Bone marrow (tissue), 2 donors: Measurements from ENCODE around the gene RSPH9.
"Not testable (repeated sequence)": the region's sequence is repeated elsewhere in the genome, so short reads cannot be mapped to it uniquely, and the experiment has no call there.

Experiments used
- DNase-seq, 2 donors: peaks; one replicate each; lab custom pipeline; 2025; lab: John Stamatoyannopoulos, UW

The RSPH9 gene

GRCh38 chr6:43629104-43629504 lies 15.7 kb upstream of the RSPH9 start, which contains the start of gene GTPBP2:
TSS of gene GTPBP2 (minus strand) at chr6:43629264. CDS start at chr6:43629162, 102 bp downstream.
- peak; percentile 80 to 98 for DNase-seq

DNA sequence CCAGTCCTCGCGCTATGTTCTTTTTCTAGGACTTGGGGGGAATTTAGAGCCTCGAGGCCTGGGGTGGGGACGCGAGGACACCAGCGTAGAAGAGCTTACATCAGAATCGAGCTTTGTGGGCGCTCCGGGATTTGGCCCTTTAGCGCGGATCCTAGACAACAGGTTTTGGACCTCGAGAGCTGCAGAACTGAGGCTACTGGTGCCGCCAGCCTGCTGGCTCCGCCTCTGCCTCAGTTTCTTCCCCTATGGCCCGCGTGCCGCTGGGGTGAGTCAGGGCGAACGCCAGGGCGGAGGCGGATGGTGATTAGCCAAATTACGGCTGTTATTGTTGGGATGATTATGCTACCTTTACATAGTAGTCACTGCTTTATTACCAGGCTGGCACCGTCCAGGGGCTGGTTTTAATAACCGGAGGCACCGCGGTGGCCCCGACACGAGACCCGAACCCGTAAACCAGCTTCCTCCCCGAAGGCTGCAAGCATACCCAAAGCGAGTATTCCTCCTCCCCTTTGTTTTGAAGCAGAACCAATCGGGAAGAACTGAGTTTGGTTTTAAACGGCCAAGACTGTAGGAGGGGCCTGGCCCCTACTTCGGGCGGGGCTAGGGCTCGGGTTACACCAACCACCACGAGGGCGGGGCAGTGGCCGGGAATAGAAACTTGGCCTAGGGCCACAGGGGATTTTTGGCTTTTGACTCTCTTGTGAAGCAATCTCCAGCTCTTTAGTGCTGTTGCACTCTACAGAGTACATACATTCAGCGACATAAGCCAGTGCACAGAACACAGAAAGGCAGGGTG lies 15.1 kb upstream of the RSPH9 start:
- DNase-seq = peak; percentile 85 to 90

DNA sequence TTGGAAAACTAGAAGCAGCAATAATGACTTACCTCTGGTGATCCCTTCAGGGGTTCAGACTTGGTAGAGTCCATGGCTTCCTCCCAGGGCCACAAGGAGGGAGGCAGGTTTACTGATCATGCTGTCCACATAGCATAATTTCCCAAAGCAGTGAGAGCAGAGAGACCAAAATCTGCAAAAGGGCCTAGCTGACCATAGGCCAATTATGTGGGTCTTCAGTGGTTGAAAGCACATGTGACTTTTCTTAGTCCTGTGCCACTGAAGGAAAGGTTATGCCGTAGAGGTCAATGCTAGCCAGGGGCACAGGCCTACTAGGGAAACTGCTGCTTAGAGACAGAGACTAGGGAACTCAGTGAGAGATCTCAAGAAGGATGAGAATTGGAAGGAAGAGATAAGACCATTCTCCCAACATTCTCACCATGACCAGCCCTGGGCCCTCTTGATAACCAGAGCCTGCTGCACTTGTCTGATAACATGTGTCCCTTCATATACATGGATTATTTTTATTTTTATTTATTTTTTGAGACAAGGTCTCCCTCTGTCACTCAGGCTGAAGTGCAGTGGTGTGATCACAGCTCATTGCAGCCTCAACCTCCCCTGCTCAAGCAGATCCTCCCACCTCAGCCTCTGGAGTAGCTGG lies 13.7 kb upstream of the RSPH9 start:
- DNase-seq = no peak

GRCh38 chr6:43633002-43633401 lies 11.8 kb upstream of the RSPH9 start:
- DNase-seq = not testable (repeated sequence)

GRCh38 chr6:43634702-43635303 lies 10.0 kb upstream of the RSPH9 start:
- DNase-seq = no peak

DNA sequence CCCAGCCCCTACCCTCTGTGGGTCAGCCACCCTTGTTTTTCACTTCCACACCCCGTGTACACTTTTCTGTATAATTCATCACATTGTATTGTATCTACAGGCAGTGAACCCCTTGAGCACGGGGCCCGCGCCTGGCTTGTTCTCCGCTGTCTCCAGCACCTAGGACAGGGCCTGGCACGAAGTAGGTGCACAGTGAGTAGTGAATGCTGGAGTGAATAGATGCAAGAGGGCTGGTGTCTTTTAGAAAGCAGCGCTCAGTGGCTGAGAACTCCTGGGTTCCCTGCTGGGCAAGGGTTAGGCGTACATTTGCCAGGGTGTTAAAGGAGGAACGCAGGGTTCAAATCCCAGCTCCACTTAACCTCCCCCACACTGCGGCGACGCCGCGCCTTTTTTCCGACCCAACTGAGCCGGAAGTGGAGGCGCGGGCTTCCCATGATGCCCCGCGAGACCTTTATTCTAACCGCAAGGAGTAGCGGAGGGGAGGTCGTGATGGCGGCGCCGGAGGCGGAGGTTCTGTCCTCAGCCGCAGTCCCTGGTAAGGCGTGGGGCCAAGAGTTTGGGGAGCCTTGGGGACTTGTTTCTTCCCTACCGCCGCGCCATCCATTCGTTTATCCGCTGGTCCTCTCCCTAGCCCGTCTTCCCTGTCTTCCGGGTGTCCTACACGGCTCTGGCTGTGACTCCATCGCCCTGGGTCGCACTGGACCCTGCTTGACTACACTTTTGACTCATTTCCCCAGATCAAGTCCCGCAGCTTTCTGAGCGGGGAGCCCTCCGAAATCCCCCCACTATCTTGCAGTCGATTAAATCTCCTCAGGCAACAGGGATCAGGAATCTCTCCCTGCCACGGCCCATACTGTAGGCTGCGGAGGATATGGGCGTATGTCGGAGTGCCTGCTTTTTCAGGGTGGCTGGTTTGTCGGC lies 9.2 kb upstream of the RSPH9 start, which contains the start of gene MAD2L1BP:
TSS of gene MAD2L1BP (plus strand) at position 454 of the 921 bp plus-strand sequence. CDS start at position 490, 36 bp downstream.
- DNase-seq = peak; percentile 60 to 80

GRCh38 chr6:43636308-43636659 lies 8.6 kb upstream of the RSPH9 start:
- no peak for DNase-seq

GRCh38 chr6:43639984-43640800 lies 4.6 kb upstream of the RSPH9 start:
- peak in 1 of 2 donors; percentile 54 for DNase-seq

DNA sequence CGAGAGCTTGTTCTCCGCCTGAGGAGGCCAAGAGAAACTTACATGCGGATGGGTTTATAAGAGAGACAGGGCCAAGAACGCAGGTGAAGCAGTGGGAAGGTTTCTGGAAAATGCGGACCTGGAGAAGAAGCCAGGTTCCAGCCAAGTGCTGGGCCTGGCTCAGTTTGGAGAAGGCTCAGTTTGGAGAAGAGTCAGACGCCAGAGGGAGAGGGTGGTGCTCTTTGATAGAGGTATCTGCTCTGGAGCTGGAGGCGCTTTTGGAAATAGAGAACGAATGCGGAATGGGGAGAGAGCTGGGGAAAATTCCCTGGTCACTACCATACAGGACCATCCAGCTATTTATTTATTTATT lies 753 bp downstream of the RSPH9 start:
- no peak for DNase-seq

- no peak for DNase-seq
Measured at GRCh38 chr6:43647613-43648012, 2.8 kb downstream of the RSPH9 start.

DNA sequence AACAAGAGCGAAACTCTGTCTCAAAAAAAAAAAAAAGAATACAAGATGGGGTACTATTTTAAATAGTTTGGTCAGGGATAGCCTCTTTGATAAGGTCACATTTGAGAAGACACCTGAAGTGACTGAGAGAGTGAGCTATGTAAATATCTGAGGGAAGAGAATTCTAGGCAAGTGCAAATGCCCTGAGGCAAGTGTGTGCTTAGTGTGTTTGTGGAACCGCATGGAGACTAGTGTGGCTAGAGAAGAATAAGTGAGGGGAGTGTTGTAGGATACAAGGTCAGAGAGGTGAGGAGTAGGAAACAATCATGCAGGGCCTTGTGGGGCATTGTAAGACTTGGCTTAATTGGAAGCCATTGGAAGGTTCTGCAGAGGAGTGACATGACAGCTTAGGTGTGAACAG lies 3.4 kb downstream of the RSPH9 start:
- DNase-seq = no peak

- DNase-seq = not testable (repeated sequence)
Measured at GRCh38 chr6:43652822-43653221, 8.0 kb downstream of the RSPH9 start.

- DNase-seq = no peak
Measured at GRCh38 chr6:43657221-43657802, 12.5 kb downstream of the RSPH9 start.

GRCh38 chr6:43658161-43658560 lies 13.3 kb downstream of the RSPH9 start:
- no peak for DNase-seq

- DNase-seq = not testable (repeated sequence)
Measured at GRCh38 chr6:43662948-43663347, 18.1 kb downstream of the RSPH9 start.

GRCh38 chr6:43665376-43665775 lies 20.5 kb downstream of the RSPH9 start:
- DNase-seq = no peak

DNA sequence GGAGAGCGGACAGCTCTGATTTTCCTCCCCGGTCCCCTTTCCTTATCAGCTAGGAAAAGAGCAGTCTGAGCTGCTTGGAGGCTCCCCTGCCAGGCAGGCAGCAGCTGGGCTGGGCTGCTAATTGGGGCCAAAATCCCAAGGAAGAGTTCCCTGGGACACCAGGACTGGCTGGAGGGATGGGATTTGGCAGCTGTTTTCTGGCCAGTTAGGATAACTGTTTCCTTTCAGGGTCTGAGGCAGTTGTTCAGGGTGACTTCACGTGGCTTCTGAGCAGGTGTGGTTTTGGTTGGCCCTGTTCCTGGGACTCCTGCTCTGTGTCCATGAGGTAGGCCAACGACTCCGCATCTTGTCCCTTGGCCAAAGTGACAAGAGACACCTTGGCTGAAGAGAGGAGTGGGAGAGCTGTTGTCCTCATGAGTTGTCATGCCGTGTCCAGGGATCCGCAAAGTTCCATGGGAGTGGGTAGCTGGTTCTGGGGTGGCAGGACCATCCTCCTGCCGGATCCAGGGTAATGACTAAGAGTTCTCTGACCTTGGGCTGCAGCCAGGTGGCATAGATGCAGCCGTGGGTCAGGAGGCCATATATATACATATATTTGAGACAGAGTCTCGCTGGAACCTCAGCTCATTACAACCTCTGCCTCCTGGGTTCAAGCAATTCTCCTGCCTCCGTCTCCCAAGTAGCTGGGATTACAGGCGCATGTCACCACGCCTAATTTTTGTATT lies 21.5 kb downstream of the RSPH9 start:
- no peak for DNase-seq

DNA sequence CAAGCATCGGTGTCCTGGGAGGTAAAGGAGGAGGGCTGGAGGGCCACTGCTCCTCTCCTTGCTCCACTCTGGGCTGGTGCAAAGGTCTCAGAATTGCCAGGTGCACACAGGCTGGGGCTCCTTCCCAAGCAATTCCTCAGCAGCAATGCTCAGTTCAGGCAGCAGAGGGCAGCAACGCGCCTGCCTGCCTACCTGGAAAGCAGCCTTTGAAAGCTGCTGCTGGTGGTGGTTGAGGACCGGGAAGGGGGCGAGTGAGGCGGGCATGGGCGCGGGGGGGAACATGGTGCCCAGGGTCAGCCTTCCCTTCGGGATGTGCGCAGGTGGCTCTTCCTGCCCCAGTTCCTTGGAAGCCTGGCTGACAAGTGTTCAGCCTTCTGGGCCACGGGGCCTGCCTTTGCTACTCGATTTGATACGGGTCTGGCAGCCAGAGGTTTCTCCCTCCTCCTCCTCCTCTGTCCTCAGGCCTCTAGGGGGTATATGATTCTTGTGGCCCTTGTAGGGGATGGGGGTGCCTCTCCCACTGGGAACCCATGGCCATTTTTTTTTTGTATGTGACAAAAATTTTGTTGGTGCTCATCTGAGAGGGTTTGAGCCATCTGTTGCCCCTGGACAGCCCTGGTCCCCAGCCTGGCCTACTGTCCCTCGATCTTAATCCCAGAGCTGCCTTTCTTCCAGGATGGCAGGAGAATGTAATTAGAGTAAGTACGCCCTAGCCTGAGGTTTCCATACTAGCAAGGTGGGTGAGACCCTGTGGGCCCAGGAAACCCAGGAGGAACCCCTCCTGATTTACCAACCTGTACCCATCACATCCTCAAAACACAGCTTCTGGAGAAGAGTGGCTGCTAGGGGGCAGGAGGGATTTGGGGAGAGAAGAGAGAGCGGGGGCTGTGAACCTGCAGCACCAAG lies 22.7 kb downstream of the RSPH9 start:
- DNase-seq = peak; percentile 40 to 58
